SU-DHL-6 (cell line): ENCODE data around the gene ANKS1A.

ENCODE experiments used
- H2AFZ ChIP-seq: fragments of 200-600 bp; sonication (generic); 2 replicates; pipeline ENCODE4 v1.6.1; 2014; ENCODE audit warnings: low read depth, mild to moderate bottlenecking, moderate library complexity, mixed read lengths, antibody characterized with exemption, low read length; ENCODE audit not compliant: severe bottlenecking
- H3F3A ChIP-seq: fragments of 200-600 bp; shearing (Covaris generic); 2 replicates; pipeline ENCODE4 v1.6.0; 2016; ENCODE audit warnings: antibody characterized with exemption, mild to moderate bottlenecking; ENCODE audit not compliant: insufficient read depth
- H3K27ac ChIP-seq: fragments of 200-600 bp; sonication (generic); 2 replicates; pipeline ENCODE4 v1.5.1; 2016; ENCODE audit warnings: low read depth, mild to moderate bottlenecking, low read length, moderate library complexity, mixed read lengths
- H3K27me3 ChIP-seq: fragments of 200-600 bp; sonication (generic), shearing (Covaris generic); 2 replicates; pipeline ENCODE4 v1.6.0; 2014; ENCODE audit warnings: mild to moderate bottlenecking, low read length
- H3K36me3 ChIP-seq: fragments of 200-600 bp; sonication (generic); 2 replicates; pipeline ENCODE4 v1.6.1; 2014; ENCODE audit warnings: mild to moderate bottlenecking, low read length, mixed read lengths
- H3K4me2 ChIP-seq: fragments of 300-600, 200-600 bp; shearing (Covaris generic), sonication (generic); 2 replicates; pipeline ENCODE4 v1.6.0; 2014; ENCODE audit warnings: low read length, low read depth, mild to moderate bottlenecking; ENCODE audit not compliant: poor library complexity, severe bottlenecking
- H3K4me3 ChIP-seq: fragments of 200-600 bp; sonication (generic); 2 replicates; pipeline ENCODE4 v1.5.1; 2014; ENCODE audit warnings: antibody characterized with exemption, low read length, mild to moderate bottlenecking, mixed read lengths; ENCODE audit not compliant: insufficient read depth, poor library complexity, severe bottlenecking
- H3K79me2 ChIP-seq: fragments of 200-600 bp; sonication (generic); 2 replicates; pipeline ENCODE4 v1.6.1; 2014; ENCODE audit warnings: mild to moderate bottlenecking, low read length, moderate library complexity; ENCODE audit not compliant: insufficient read depth
- H3K9ac ChIP-seq: fragments of 200-600 bp; sonication (generic); 2 replicates; pipeline ENCODE4 v1.7.0; 2014; ENCODE audit warnings: mild to moderate bottlenecking, low read length
- H3K9me2 ChIP-seq: fragments of 200-600 bp; sonication (generic); replicated peaks from 2 replicates; pipeline ENCODE4 v1.6.1; 2014; ENCODE audit warnings: low read length; ENCODE audit not compliant: insufficient read depth
- H3K9me3 ChIP-seq: fragments of 200-600 bp; sonication (generic); 2 replicates; pipeline ENCODE4 v1.6.1; 2014; ENCODE audit warnings: low read length, mixed read lengths; ENCODE audit not compliant: insufficient read depth
- H4K20me1 ChIP-seq: fragments of 200-600 bp; sonication (generic); 2 replicates; pipeline ENCODE4 v1.6.1; 2014; ENCODE audit warnings: low read depth, mild to moderate bottlenecking, antibody characterized with exemption, low read length, moderate library complexity, mixed read lengths
- CTCF ChIP-seq: fragments of 200-600 bp; sonication (generic); IDR thresholded peaks from one replicate; pipeline ENCODE4 v1.5.1; 2017; ENCODE audit warnings: antibody characterized with exemption, mild to moderate bottlenecking, low read length, moderate library complexity; ENCODE audit not compliant: insufficient read depth, poor library complexity, severe bottlenecking
- EZH2phosphoT487 ChIP-seq: fragments of 200-600 bp; sonication (generic), shearing (Covaris generic); conservative IDR thresholded peaks from 2 replicates; pipeline ENCODE4 v1.6.1; 2018; ENCODE audit warnings: mild to moderate bottlenecking, antibody characterized with exemption, low read length, moderate library complexity, mixed read lengths

Gene ANKS1A

GRCh38 chr6:35052694-35053565 lies 163.9 kb downstream of the ANKS1A start:
- H3K4me2 ChIP-seq = no peak overlapping the region
- H3F3A ChIP-seq = no peaks in the 10 kb centered on the region
- H3K79me2 ChIP-seq = no peaks in the 10 kb centered on the region
- H3K36me3 ChIP-seq = no peaks in the 10 kb centered on the region
- H3K9ac ChIP-seq = no peak overlapping the region
- no peak overlapping the region for H3K27ac ChIP-seq
- H2AFZ ChIP-seq = no peak overlapping the region
- no peak overlapping the region for H3K4me3 ChIP-seq
- TF ChIP-seq EZH2phosphoT487 = no peak
- no peaks in the 10 kb centered on the region for H3K27me3 ChIP-seq
- H3K9me2 ChIP-seq = no peaks in the 10 kb centered on the region
- no peaks in the 10 kb centered on the region for H4K20me1 ChIP-seq
- no peaks in the 10 kb centered on the region for H3K9me3 ChIP-seq

- Histone ChIP-seq H2AFZ (no peak overlapping the region), H4K20me1 (no peaks in the 10 kb centered on the region), H3K27ac (no peak overlapping the region), H3F3A (no peaks in the 10 kb centered on the region), H3K4me3 (no peak overlapping the region), H3K27me3 (no peaks in the 10 kb centered on the region), H3K79me2 (no peaks in the 10 kb centered on the region), H3K9me2 (no peaks in the 10 kb centered on the region), H3K4me2 (no peak overlapping the region), H3K9me3 (no peaks in the 10 kb centered on the region), H3K9ac (no peak overlapping the region), H3K36me3 (no peaks in the 10 kb centered on the region)
- TF ChIP-seq EZH2phosphoT487 (no peak), CTCF (no peak)
These were observed 164.6 kb downstream of the ANKS1A start for GRCh38 chr6:35053701-35054100.

- H3K79me2 ChIP-seq = no peaks in the 10 kb centered on the region
- H3K36me3 ChIP-seq = no peaks in the 10 kb centered on the region
- no peaks in the 10 kb centered on the region for H3K9me2 ChIP-seq
- TF ChIP-seq CTCF = no peak
- TF ChIP-seq EZH2phosphoT487 = no peak
- no peak overlapping the region for H3K4me2 ChIP-seq
- H4K20me1 ChIP-seq = no peaks in the 10 kb centered on the region
- H3K4me3 ChIP-seq = no peak overlapping the region
- no peaks in the 10 kb centered on the region for H3F3A ChIP-seq
- H3K27ac ChIP-seq = no peak overlapping the region
- no peak overlapping the region for H3K9ac ChIP-seq
- no peak overlapping the region for H2AFZ ChIP-seq
- no peaks in the 10 kb centered on the region for H3K27me3 ChIP-seq
- H3K9me3 ChIP-seq = no peaks in the 10 kb centered on the region
These were observed 165.2 kb downstream of the ANKS1A start for GRCh38 chr6:35054106-35054742.

GRCh38 chr6:35054743-35055130 lies 165.7 kb downstream of the ANKS1A start:
- Histone ChIP-seq H4K20me1 (no peaks in the 10 kb centered on the region), H3K9me3 (no peaks in the 10 kb centered on the region), H3K36me3 (no peaks in the 10 kb centered on the region), H3K9me2 (no peaks in the 10 kb centered on the region), H3K9ac (no peak overlapping the region), H3K79me2 (no peaks in the 10 kb centered on the region), H3F3A (no peaks in the 10 kb centered on the region), H2AFZ (no peak overlapping the region), H3K27me3 (no peaks in the 10 kb centered on the region), H3K27ac (no peak overlapping the region), H3K4me3 (no peak overlapping the region), H3K4me2 (no peak overlapping the region)
- TF ChIP-seq EZH2phosphoT487 = no peak
- TF ChIP-seq CTCF = no peak
